Uterus (tissue), 4 donors: ENCODE results near the gene PTPRZ1. TPM values are rescaled to one million over a fixed set of nuclear protein-coding genes. Genes with fewer than 3 reads are reported as not detected.

ENCODE experiments used
- DNase-seq, 2 donors: peaks; one replicate each; pipeline ENCODE4 v3.0.0-alpha.2; 2019 to 2020
- H3K27ac ChIP-seq, 2 donors: fragments of 200-600 bp; sonication (generic); 1 replicate in 1 of 2; 2 replicates in 1 of 2; pipeline ENCODE4 v1.5.1; 2016 to 2018
- H3K27me3 ChIP-seq, 2 donors: fragments of 200-600 bp; sonication (generic); one replicate each; pipeline ENCODE4 v1.5.1; 2018 to 2019; ENCODE audit warnings: control low read depth in 1 of 2
- H3K36me3 ChIP-seq, 2 donors: fragments of 200-600 bp; sonication (generic); one replicate each; pipeline ENCODE4 v1.5.1; 2019; ENCODE audit warnings: control low read depth in 1 of 2
- H3K4me1 ChIP-seq, 2 donors: fragments of 200-600 bp; sonication (generic); one replicate each; pipeline ENCODE4 v1.5.1; 2018 to 2019; ENCODE audit warnings: control low read depth in 1 of 2
- H3K4me3 ChIP-seq, 2 donors: fragments of 200-600 bp; sonication (generic); 1 replicate in 1 of 2; 2 replicates in 1 of 2; pipeline ENCODE4 v1.5.1; 2018 to 2019; ENCODE audit warnings: mild to moderate bottlenecking in 1 of 2
- H3K9me3 ChIP-seq, 2 donors: fragments of 200-600 bp; sonication (generic); one replicate each; pipeline ENCODE4 v1.5.1; 2019; ENCODE audit warnings: control low read depth in 1 of 2
- POLR2A ChIP-seq, 2 donors: fragments of 450-650 bp; IDR thresholded peaks; one replicate each; pipeline ENCODE4 v1.6.1; 2016; ENCODE audit warnings: antibody characterized with exemption in 2 of 2, mild to moderate bottlenecking in 1 of 2, moderate library complexity in 1 of 2
- intact Hi-C: fragments of 100-400 bp; cut with DNase I; formaldehyde crosslinking; loops from one replicate; pipeline ENCODE4 v1.15.1; 2023; ENCODE audit warnings: low total_unique reads
- total RNA-seq, 4 donors: library from RNA; depleted of rRNA in 3 of 4; stranded (reverse); fragments of >200 nt in 3 of 4; gene quantifications; one replicate each; pipeline versions ENCODE4 v1.1.0 to v1.2.4, GENCODE V29; 2014 to 2023
- TF ChIP-seq, protein P1 (sequence below), 4 experiments: fragments of 200-600 bp in 2 of 4; fragments of 450-650 bp in 2 of 4; sonication (generic) in 2 of 4; IDR thresholded peaks; one replicate each; pipeline ENCODE4 v1.5.1; 2016 to 2019; ENCODE audit warnings: antibody characterized with exemption in 4 of 4, mild to moderate bottlenecking in 2 of 4, moderate library complexity in 1 of 4
- donor health status: DM: yes; HTN: yes; CAD: no.

The PTPRZ1 gene
- total RNA-seq, 4 donors from 2014 or later = 0.76 to 9.1 TPM; not detected in 2

DNA sequence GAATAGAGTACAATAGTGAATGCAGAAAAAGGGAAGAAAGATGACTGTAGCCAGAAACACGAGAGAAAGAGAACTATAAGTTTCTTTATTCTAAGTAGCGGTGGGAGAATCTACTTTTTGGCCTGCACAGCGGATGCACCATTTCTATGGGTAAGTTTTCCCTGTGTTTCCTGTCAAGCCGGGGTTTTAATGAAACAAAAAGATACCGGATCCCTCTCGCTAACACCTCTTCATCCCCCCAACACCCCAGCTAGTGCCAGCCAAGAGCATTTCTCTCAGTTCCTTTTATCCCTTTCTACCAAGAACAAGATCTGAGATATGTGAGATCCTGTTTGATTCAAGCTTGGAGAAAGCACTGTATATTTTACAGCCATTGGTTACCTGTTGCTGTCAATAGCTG lies 14.7 kb downstream of the PTPRZ1 start:
- Histone ChIP-seq H3K36me3 (no peaks in the 10 kb centered on the region), H3K4me1 (no peaks in the 10 kb centered on the region), H3K27me3 (no peaks in the 10 kb centered on the region), H3K9me3 (no peaks in the 10 kb centered on the region), H3K4me3 (no peak overlapping the region), H3K27ac (no peak overlapping the region)
- DNase-seq = no peak
- intact Hi-C loops = no loop called here
- no peak for TF ChIP-seq POLR2A (IDR thresholded peaks at IDR 0.05)
- TF ChIP-seq, protein P1, sequence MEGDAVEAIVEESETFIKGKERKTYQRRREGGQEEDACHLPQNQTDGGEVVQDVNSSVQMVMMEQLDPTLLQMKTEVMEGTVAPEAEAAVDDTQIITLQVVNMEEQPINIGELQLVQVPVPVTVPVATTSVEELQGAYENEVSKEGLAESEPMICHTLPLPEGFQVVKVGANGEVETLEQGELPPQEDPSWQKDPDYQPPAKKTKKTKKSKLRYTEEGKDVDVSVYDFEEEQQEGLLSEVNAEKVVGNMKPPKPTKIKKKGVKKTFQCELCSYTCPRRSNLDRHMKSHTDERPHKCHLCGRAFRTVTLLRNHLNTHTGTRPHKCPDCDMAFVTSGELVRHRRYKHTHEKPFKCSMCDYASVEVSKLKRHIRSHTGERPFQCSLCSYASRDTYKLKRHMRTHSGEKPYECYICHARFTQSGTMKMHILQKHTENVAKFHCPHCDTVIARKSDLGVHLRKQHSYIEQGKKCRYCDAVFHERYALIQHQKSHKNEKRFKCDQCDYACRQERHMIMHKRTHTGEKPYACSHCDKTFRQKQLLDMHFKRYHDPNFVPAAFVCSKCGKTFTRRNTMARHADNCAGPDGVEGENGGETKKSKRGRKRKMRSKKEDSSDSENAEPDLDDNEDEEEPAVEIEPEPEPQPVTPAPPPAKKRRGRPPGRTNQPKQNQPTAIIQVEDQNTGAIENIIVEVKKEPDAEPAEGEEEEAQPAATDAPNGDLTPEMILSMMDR (IDR thresholded peaks at IDR 0.05) = no peak

DNA sequence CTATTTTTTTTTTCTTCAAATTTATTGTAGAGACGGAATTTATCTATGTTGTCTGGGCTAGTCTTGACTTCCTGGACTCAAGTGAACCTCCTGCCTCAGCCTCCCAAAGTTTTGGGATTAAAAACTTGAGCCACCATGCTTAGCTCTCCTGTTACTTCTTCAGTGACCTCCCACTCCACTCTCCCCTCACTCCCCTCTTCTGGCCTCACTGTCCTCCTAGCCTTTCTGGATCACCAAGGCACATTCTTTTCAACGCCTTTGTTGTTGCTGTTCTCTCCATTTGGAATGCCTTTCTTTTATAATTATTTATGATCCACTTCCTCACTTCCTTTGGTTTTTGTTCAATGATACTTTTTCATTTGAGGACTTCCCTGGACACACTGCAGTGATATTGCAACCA lies 17.9 kb downstream of the PTPRZ1 start:
- H3K36me3 ChIP-seq = no peaks in the 10 kb centered on the region
- intact Hi-C loops = no loop called here
- H3K9me3 ChIP-seq = no peaks in the 10 kb centered on the region
- no peaks in the 10 kb centered on the region for H3K4me1 ChIP-seq
- no peaks in the 10 kb centered on the region for H3K27me3 ChIP-seq
- no peak overlapping the region for H3K4me3 ChIP-seq
- DNase-seq = no peak
- TF ChIP-seq, protein P1 (IDR thresholded peaks at IDR 0.05) = no peak
- TF ChIP-seq POLR2A (IDR thresholded peaks at IDR 0.05) = no peak
- no peak overlapping the region for H3K27ac ChIP-seq

DNA sequence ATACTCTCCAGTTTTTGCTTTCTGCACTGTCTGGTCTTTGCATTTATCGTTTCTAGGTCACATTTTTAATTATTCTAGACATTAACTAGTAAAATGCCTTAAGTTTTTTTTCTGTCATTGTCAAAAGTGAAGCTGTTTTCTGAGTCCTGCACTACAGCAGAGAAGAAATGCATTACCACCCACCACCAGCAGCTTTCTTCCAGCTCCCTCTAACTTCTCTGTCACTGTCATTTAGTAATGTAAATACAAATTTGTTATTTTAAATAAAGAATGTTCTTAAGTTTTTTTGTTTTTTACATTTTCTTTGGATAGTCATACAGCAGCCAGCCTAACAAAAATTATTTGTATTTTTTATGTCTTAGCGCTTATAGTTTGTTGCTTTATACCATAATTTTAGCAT lies 18.8 kb downstream of the PTPRZ1 start:
- TF ChIP-seq POLR2A (IDR thresholded peaks at IDR 0.05) = no peak
- TF ChIP-seq, protein P1 (IDR thresholded peaks at IDR 0.05) = no peak
- no peak overlapping the region for H3K27ac ChIP-seq
- H3K36me3 ChIP-seq = no peaks in the 10 kb centered on the region
- H3K9me3 ChIP-seq = no peaks in the 10 kb centered on the region
- DNase-seq = no peak
- intact Hi-C loops = no loop called here
- no peak overlapping the region for H3K4me3 ChIP-seq
- no peaks in the 10 kb centered on the region for H3K27me3 ChIP-seq
- no peaks in the 10 kb centered on the region for H3K4me1 ChIP-seq

DNA sequence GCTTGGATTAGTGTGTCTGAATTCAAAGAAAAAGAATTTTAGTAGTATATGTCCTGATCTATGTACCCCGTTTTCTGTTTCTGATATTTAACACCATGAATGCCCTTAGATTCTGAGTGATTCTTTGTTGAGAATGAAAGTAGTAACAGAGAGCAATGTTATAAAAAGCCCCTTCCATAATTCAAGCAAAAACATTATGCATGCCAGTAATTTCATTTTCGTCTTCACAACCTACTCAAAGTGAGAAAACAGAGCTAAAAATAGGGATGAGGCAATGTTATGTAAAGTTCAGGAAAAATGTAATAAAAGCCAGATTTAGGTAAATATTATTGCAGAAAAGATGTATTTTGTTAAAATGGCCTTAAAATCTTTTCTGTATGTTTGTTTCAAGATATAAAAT lies 28.1 kb downstream of the PTPRZ1 start:
- intact Hi-C loops = no loop called here

DNA sequence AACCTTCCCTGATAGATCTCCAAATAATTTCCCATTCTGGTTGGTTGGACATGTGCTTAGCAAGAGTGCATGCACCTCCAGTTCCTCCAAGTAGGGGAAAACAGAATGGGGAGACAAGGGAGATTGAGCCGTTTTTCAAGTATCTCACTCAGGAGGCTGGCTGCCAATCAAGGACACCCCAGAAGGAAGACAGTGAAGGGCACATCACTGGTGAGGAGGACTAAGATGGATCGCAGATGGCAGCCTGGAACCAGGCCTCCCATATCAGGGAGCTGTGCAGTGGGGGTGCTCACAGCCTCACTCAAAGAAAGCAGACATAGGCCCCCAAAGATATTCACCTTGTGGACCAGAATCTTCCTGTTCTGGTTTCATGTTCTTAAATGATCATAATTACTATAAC lies 31.2 kb downstream of the PTPRZ1 start:
- H3K27me3 ChIP-seq = no peaks in the 10 kb centered on the region
- intact Hi-C loops = no loop called here
- no peaks in the 10 kb centered on the region for H3K9me3 ChIP-seq
- TF ChIP-seq POLR2A (IDR thresholded peaks at IDR 0.05) = no peak
- TF ChIP-seq, protein P1 (IDR thresholded peaks at IDR 0.05) = no peak
- no peak overlapping the region for H3K27ac ChIP-seq
- H3K36me3 ChIP-seq = no peaks in the 10 kb centered on the region
- H3K4me3 ChIP-seq = no peak overlapping the region
- H3K4me1 ChIP-seq = no peaks in the 10 kb centered on the region
- no peak for DNase-seq

More for the DNA sequence above, 28.1 kb downstream of the PTPRZ1 start:
- Histone ChIP-seq H3K36me3 (no peaks in the 10 kb centered on the region), H3K4me3 (no peak overlapping the region), H3K9me3 (no peaks in the 10 kb centered on the region), H3K27me3 (no peaks in the 10 kb centered on the region), H3K4me1 (no peaks in the 10 kb centered on the region), H3K27ac (no peak overlapping the region)
- no peak for DNase-seq
- TF ChIP-seq, protein P1 (IDR thresholded peaks at IDR 0.05) = no peak
- no peak for TF ChIP-seq POLR2A (IDR thresholded peaks at IDR 0.05)
